Coronary artery (tissue), 2 donors: ENCODE measurements around the gene ASH1L.
"Not testable (repeated sequence)": the region's sequence is repeated elsewhere in the genome, so short reads cannot be mapped to it uniquely, and the experiment has no call there.

Experiments used
- DNase-seq: peaks from one replicate; pipeline ENCODE4 v3.0.0-alpha.2; 2017; ENCODE audit warnings: low spot score
- H3K27ac ChIP-seq, 2 donors: fragments of 200-600 bp; sonication (generic); one replicate each; pipeline ENCODE4 v1.5.1; 2016 to 2019
- H3K4me3 ChIP-seq: fragments of 200-600 bp; sonication (generic); 2 replicates; pipeline ENCODE4 v1.5.1; 2016; ENCODE audit warnings: mild to moderate bottlenecking, moderate library complexity
- CTCF ChIP-seq: fragments of 200-600 bp; sonication (generic); IDR thresholded peaks from one replicate; pipeline ENCODE4 v1.5.1; 2019; ENCODE audit warnings: antibody characterized with exemption

ASH1L gene

GRCh38 chr1:155562581-155563376, at the start of gene ASH1L:
Gene ASH1L, minus strand, starts transcription at chr1:155562803. Its CDS starts 41,284 bp downstream, at chr1:155521519.
- Histone ChIP-seq H3K4me3 (peak within 1 kb of the TSS; percentile 83), H3K27ac (peak within 1 kb of the TSS; percentile 95 to 98)
- DNase-seq = peak; percentile 95
- TF ChIP-seq CTCF = no peak

- Histone ChIP-seq H3K4me3 (peak overlapping the region; percentile 83), H3K27ac (peak overlapping the region in 1 of 2 donors; percentile 69)
- not testable (repeated sequence) for DNase-seq
These were observed 47.6 kb upstream of the ASH1L start for GRCh38 chr1:155610257-155610647.

GRCh38 chr1:155609515-155610256, 47.1 kb upstream of the ASH1L start, which contains the start of gene MSTO1:
Gene MSTO1, plus strand, starts transcription at chr1:155610218. Its CDS starts 31 bp downstream, at chr1:155610249.
- H3K4me3 ChIP-seq = peak within 1 kb of the TSS; percentile 83
- peak within 1 kb of the TSS; percentile 49 to 69 for H3K27ac ChIP-seq
- TF ChIP-seq CTCF = no peak

GRCh38 chr1:155608888-155609225, 46.3 kb upstream of the ASH1L start:
- Histone ChIP-seq H3K27ac (no peak overlapping the region), H3K4me3 (no peak overlapping the region)
- no peak for DNase-seq
- TF ChIP-seq CTCF = no peak

More at GRCh38 chr1:155609515-155610256, 47.1 kb upstream of the ASH1L start, which contains the start of gene MSTO1:
- DNase-seq = peak; percentile 97

GRCh38 chr1:155607708-155608107, 45.1 kb upstream of the ASH1L start:
- no peak overlapping the region for H3K4me3 ChIP-seq
- no peak overlapping the region for H3K27ac ChIP-seq
- no peak for DNase-seq
- TF ChIP-seq CTCF = no peak

- DNase-seq, H3K27ac ChIP-seq, H3K4me3 ChIP-seq: not testable (repeated sequence)
These were observed 37.4 kb upstream of the ASH1L start for GRCh38 chr1:155599828-155600572.

GRCh38 chr1:155598842-155599331, 36.3 kb upstream of the ASH1L start:
- Histone ChIP-seq H3K27ac (no peak overlapping the region), H3K4me3 (peak overlapping the region; percentile 20)

More at GRCh38 chr1:155598842-155599331, 36.3 kb upstream of the ASH1L start:
- no peak for TF ChIP-seq CTCF
- DNase-seq = no peak
